Loucy (cell line): Measurements from ENCODE around the gene CLASP1.
A peak's percentile ranks its signal among the peaks of the same experiment; 100 is the strongest.

ENCODE experiments used
- H2AFZ ChIP-seq: fragments of 200-600 bp; sonication (generic); 2 replicates; pipeline ENCODE4 v1.6.0; 2016; ENCODE audit warnings: antibody characterized with exemption, mild to moderate bottlenecking, low read length, moderate library complexity
- H3F3A ChIP-seq: fragments of 200-600 bp; 2 replicates; pipeline ENCODE4 v1.6.0; 2016; ENCODE audit warnings: antibody characterized with exemption, low read depth, mild to moderate bottlenecking
- H3K27me3 ChIP-seq: fragments of 200-600 bp; sonication (generic); 2 replicates; pipeline ENCODE4 v1.6.1; 2014; ENCODE audit warnings: low read length, mild to moderate bottlenecking; ENCODE audit not compliant: insufficient read depth, poor library complexity, severe bottlenecking
- H3K36me3 ChIP-seq: fragments of 200-600 bp; sonication (generic); 2 replicates; pipeline ENCODE4 v1.6.1; 2016; ENCODE audit warnings: low read length; ENCODE audit not compliant: insufficient read depth
- H3K4me1 ChIP-seq: fragments of 200-600 bp; sonication (generic); 2 replicates; pipeline ENCODE4 v1.5.1; 2014; ENCODE audit warnings: low read length, mild to moderate bottlenecking; ENCODE audit not compliant: insufficient read depth, poor library complexity, severe bottlenecking
- H3K4me2 ChIP-seq: fragments of 200-600 bp; sonication (generic); 2 replicates; pipeline ENCODE4 v1.6.0; 2014; ENCODE audit warnings: antibody characterized with exemption, low read length, low read depth, mild to moderate bottlenecking; ENCODE audit not compliant: poor library complexity, severe bottlenecking
- H3K4me3 ChIP-seq: fragments of 200-600 bp; sonication (generic); 2 replicates; pipeline ENCODE4 v1.5.1; 2014; ENCODE audit warnings: low read length, mild to moderate bottlenecking, mixed read lengths; ENCODE audit not compliant: poor library complexity, severe bottlenecking
- H3K79me2 ChIP-seq: fragments of 200-600 bp; sonication (generic); 2 replicates; pipeline ENCODE4 v1.6.1; 2014; ENCODE audit warnings: low read length; ENCODE audit not compliant: insufficient read depth
- H3K9ac ChIP-seq: fragments of 200-600 bp; sonication (generic); 2 replicates; pipeline ENCODE4 v1.6.0; 2014; ENCODE audit warnings: mild to moderate bottlenecking, low read depth, low read length, moderate library complexity; ENCODE audit not compliant: poor library complexity, severe bottlenecking
- H3K9me2 ChIP-seq: fragments of 200-600 bp; sonication (generic); replicated peaks from 2 replicates; pipeline ENCODE4 v1.6.1; 2016; ENCODE audit warnings: low read depth, low read length, mixed read lengths
- H3K9me3 ChIP-seq: fragments of 200-600 bp; sonication (generic); 2 replicates; pipeline ENCODE4 v1.6.1; 2014; ENCODE audit warnings: mild to moderate bottlenecking, antibody characterized with exemption, low read length, low read depth; ENCODE audit not compliant: insufficient read depth
- H4K20me1 ChIP-seq: fragments of 200-600 bp; sonication (generic); 2 replicates; pipeline ENCODE4 v1.6.0; 2014; ENCODE audit warnings: antibody characterized with exemption, low read length, mild to moderate bottlenecking; ENCODE audit not compliant: insufficient read depth, poor library complexity, severe bottlenecking
- CTCF ChIP-seq: fragments of 200-600 bp; sonication (generic); conservative IDR thresholded peaks from 2 replicates; pipeline ENCODE4 v1.5.1; 2014; ENCODE audit warnings: mild to moderate bottlenecking, antibody characterized with exemption, low read length
- EZH2phosphoT487 ChIP-seq: fragments of 200-600 bp; IDR thresholded peaks from 2 replicates; pipeline ENCODE4 v1.6.1; 2018; ENCODE audit warnings: antibody characterized with exemption, mild to moderate bottlenecking, moderate library complexity, borderline replicate concordance

Gene CLASP1

GRCh38 chr2:121596221-121597080 lies 52.8 kb downstream of the CLASP1 start:
- Histone ChIP-seq H3K4me2 (peak overlapping the region; percentile 77), H3F3A (peaks cover 16% of the 10 kb centered on the region; the same call in 1 of the 2 replicates), H3K27me3 (no peaks in the 10 kb centered on the region), H3K4me1 (peaks cover 27% of the 10 kb centered on the region), H3K36me3 (peaks cover 6% of the 10 kb centered on the region; the same call in 1 of the 2 replicates), H3K9me2 (no peaks in the 10 kb centered on the region), H4K20me1 (peaks cover 42% of the 10 kb centered on the region), H3K9ac (peak overlapping the region; percentile 55), H3K9me3 (no peaks in the 10 kb centered on the region), H3K4me3 (peak overlapping the region; percentile 63), H2AFZ (no peak overlapping the region), H3K79me2 (peaks cover 91% of the 10 kb centered on the region)
- TF ChIP-seq EZH2phosphoT487 (no peak), CTCF (peak; percentile 80)

GRCh38 chr2:121595012-121595891 lies 54.0 kb downstream of the CLASP1 start:
- Histone ChIP-seq H3K36me3 (peaks cover 6% of the 10 kb centered on the region; the same call in 1 of the 2 replicates), H3K4me1 (peaks cover 23% of the 10 kb centered on the region), H3F3A (peaks cover 16% of the 10 kb centered on the region; the same call in 1 of the 2 replicates), H3K4me3 (no peak overlapping the region), H3K9me3 (no peaks in the 10 kb centered on the region), H2AFZ (no peak overlapping the region), H3K27me3 (no peaks in the 10 kb centered on the region), H3K4me2 (peak overlapping the region; percentile 77), H3K9me2 (no peaks in the 10 kb centered on the region), H3K9ac (peak overlapping the region; percentile 55), H3K79me2 (peaks cover 90% of the 10 kb centered on the region), H4K20me1 (peaks cover 35% of the 10 kb centered on the region)
- TF ChIP-seq CTCF: no peak
- TF ChIP-seq EZH2phosphoT487: no peak

- H3K9ac ChIP-seq: no peak overlapping the region
- H3K9me3 ChIP-seq: no peaks in the 10 kb centered on the region
- peaks cover 6% of the 10 kb centered on the region; the same call in 1 of the 2 replicates for H3K36me3 ChIP-seq
- H3K9me2 ChIP-seq: no peaks in the 10 kb centered on the region
- peaks cover 9% of the 10 kb centered on the region; the same call in 1 of the 2 replicates for H3F3A ChIP-seq
- H3K4me3 ChIP-seq: no peak overlapping the region
- no peak for TF ChIP-seq EZH2phosphoT487
- TF ChIP-seq CTCF: no peak
- peaks cover 24% of the 10 kb centered on the region for H4K20me1 ChIP-seq
- H3K4me1 ChIP-seq: peaks cover 13% of the 10 kb centered on the region
- H3K27me3 ChIP-seq: no peaks in the 10 kb centered on the region
- peaks cover 92% of the 10 kb centered on the region for H3K79me2 ChIP-seq
- H3K4me2 ChIP-seq: no peak overlapping the region
- no peak overlapping the region for H2AFZ ChIP-seq
Measured at GRCh38 chr2:121591199-121591598, 58.1 kb downstream of the CLASP1 start.
